GF-D8 (cell line): ENCODE data around the gene NUP214.
"Not testable (repeated sequence)": the region's sequence is repeated elsewhere in the genome, so short reads cannot be mapped to it uniquely, and the experiment has no call there.

ENCODE experiments used
- DNase-seq: peaks from one replicate; lab custom pipeline; 2025; lab: John Stamatoyannopoulos, UW

Gene NUP214

DNA sequence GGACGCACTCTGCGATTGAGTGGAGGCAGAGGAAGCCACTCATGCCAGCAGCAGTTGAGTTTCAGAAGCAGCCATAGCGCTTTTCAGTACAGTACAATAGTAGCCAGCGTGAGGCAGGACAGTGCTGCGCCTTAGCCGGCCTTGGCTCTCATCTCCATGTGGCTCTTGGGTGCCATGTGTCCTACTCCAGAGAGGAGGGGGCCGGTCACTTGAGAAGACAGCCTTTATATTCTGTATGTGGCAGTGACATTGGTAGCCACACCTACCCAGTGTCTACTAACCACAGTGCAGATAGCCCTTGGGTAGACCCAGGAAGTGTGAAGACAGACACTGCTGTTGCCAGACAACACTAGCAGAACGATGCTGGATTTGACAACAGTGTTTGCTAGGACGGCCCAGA is 108.6 kb downstream of the NUP214 start:
- DNase-seq: no peak

DNA sequence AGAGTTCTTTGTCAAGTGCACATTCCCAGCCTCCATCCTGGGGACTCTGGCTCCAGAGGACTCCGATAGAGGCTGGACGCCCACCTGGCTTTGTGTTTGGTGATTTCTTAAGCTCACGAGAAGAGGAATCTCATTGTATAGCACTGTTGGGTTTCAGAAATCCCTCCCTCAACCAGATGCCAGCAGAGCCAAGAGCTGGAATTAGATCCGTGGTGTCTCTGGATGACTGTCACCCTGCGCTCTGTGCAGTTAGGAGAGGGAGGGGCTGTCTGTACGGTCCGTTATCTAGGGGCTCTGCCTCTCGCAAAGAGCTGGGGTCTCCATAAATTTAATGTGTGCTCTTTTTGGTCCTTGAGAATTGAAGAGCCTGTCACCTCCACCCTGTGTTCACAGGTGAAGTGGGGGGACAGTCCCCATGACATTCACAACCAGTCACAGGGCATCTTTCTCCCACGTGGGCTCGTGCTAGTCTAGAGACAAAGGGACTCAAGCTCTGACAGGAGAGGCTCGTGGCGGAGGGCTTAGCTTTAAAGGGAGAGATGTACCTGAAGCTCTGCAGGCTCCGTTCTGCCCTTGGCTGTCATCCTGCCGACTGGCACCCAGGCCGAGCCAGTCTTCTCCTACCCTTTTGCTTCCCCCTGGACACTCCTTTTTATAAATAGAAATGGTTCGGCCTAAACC is 109.6 kb downstream of the NUP214 start:
- no peak for DNase-seq

- no peak for DNase-seq
Measured at GRCh38 chr9:131235480-131235851, 110.1 kb downstream of the NUP214 start.

- no peak for DNase-seq
Measured at GRCh38 chr9:131236161-131236560, 110.8 kb downstream of the NUP214 start.

DNA sequence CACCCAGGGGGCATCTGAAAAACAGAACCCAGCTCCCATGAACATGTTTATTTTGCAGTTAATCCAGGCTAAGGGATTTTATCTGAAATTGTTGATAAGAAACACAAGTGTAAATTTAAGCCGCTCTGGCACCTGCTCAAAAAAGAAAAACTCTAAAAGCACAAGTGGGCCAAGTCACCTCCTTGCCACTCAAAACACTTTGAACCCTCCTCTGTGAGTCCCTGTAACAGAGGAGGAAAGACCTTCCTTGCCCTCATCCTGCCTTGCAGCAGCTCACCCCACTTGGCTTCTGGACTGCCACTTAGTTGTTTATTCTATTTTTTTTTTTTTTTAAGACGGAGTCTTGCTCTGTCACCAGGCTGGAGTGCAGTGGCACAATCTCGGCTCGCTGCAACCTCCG is 111.4 kb downstream of the NUP214 start:
- DNase-seq: no peak

- DNase-seq: no peak
Measured at GRCh38 chr9:131237291-131237690, 111.9 kb downstream of the NUP214 start.

GRCh38 chr9:131237931-131238401 is 112.6 kb downstream of the NUP214 start:
- DNase-seq: peak; percentile 40

- DNase-seq: no peak
Measured at GRCh38 chr9:131238402-131239021, 113.1 kb downstream of the NUP214 start.

DNA sequence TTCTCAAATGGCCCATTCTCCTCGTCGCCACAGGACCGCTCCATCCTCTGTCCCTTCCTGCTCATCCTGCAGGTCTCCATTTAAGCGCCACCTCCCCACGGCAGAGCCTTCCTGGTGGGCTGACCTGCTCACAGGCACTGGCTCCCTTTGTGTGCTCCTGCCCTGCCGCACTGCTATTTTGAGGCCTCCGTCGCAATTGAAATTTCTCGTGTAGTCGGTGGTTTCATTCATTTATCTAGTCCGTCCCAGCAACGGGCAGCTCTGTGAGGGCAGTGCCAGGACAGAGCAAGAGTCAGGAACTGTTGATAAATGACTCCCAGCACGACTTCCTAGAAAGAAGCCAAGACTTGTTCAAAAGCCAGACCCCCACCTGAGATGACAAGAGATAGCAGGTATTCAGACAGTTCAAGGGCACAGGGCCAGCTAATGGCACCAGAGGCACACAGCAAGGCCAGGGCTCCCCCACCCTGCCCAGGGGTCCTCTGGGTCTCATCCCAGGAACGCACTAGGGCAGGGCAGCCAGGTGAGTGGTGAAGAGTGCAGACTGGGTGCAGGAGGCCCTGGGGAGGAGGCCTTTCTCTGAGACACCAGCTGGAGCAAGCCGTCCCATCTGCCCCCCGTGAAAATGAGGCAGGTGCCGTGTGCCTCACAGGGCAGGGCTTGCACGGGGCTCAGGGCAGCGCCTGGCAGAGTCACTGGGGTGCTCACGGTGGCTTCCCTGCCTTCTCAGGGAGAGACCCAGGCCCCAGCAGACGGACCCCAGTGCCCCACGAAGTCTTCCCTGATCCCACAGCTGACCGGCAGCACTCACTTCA is 114.0 kb downstream of the NUP214 start:
- DNase-seq: no peak

DNA sequence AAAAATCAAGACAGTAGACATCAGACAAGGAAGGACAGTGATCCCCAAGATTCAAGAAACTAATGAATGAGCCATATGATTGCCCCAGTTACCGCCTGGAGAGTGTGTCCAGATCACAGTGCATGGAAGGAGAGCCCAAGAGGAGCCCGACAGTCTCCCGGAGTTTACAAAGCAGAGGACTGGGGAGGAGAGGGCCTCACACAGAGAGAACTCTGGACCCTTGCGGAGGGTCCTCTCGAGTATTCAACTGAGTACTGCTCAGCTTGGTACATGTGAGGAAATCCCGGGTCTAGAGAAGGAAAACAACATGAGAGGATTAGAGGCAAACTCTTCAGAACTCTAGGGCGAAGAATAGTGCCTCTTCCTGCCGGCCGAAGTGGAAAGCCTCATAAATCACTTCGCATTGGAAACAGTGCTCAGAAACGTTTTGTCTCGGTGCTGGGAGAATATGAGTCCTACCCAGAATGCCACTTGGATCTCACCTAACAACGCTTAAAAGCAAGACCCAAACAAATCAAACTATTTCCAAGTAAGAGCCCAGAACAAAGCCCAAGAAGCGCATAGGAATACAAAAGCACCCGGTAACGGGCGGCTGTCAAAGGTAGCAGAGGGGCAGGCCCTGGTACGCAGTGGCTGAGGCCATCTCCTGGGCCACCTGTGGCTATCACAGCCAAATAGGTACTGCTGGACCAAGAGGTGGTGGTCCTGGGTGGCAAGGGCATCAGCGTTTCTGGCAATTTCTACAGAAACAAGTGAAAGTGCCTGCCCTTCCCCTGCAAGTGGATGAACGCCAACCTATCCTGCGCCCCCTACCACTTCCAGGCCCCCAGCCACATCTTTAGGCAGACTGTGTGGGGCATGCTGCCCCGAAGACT is 114.9 kb downstream of the NUP214 start:
- DNase-seq: no peak

- DNase-seq: not testable (repeated sequence)
Measured at GRCh38 chr9:131244331-131244730, 118.9 kb downstream of the NUP214 start.

- DNase-seq: no peak
Measured at GRCh38 chr9:131246618-131247017, 121.2 kb downstream of the NUP214 start.

GRCh38 chr9:131252120-131252519 is 126.7 kb downstream of the NUP214 start:
- DNase-seq: peak; percentile 28

GRCh38 chr9:131253891-131254491 is 128.6 kb downstream of the NUP214 start:
- peak; percentile 82 for DNase-seq

DNA sequence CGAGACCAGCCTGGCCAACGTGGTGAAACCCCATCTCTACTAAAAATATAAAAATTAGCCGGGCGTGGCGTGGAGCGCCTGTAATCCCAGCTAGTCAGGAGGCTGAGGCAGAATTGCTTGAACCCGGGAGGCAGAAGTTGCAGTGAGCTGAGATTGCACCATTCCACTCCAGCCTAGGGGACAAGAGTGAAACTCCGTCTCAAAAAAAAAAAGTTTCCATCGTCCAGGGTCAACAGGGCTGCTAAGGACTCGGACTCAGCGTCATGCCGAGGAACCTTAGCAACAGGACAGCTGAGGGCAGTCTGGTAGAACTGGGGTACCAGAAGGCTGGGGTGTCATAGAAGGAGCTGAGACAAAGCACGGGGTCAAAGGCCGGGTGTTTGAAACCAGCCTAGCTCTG is 129.2 kb downstream of the NUP214 start:
- DNase-seq: no peak

DNA sequence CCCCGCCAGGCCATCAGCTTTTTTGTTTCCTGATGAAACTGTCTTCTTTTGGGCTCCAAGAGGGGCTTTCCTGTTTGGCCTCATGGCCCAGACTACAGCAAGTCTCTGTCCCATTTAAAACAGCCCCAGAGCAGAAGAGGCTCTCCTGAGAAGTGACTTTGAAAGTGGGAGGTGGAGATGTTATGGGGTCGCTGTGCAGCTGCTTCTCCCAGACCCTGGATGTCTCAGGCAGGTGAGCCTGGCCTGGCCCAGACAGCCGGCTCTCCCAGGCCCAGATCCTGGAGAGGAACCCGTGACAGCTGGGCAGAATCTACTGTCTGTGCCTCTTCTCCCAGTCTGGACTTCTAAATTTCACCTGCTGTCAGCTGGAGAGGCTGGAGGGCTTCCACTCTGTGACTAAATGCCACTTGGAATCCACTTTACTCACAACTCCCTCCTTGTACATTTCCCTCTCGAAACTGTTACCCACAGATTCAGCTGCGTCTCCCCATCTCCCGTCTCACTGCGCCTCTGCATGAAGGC is 130.4 kb downstream of the NUP214 start:
- DNase-seq: no peak

- no peak for DNase-seq
Measured at GRCh38 chr9:131257266-131258025, 132.1 kb downstream of the NUP214 start.

DNA sequence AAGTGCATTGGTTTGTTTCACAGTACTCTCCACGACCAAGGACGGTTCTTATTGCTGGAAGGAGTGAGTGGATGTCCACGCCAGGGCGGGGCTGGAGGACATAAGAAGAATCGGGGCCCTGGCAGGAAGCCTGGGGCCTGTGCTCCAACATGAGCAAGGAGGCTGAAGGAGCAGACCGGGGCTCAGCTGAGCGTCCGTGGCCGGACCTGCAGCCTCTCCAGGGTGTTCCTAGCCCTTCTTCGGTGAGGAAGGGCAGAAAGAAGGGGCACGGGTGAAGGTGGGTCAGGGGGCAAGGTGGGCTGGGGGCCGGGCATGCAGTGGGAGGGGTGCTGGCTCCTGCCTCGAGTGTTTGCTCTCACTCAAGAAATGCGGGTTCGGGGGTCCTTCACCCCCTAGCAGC is 132.8 kb downstream of the NUP214 start:
- DNase-seq: no peak

DNA sequence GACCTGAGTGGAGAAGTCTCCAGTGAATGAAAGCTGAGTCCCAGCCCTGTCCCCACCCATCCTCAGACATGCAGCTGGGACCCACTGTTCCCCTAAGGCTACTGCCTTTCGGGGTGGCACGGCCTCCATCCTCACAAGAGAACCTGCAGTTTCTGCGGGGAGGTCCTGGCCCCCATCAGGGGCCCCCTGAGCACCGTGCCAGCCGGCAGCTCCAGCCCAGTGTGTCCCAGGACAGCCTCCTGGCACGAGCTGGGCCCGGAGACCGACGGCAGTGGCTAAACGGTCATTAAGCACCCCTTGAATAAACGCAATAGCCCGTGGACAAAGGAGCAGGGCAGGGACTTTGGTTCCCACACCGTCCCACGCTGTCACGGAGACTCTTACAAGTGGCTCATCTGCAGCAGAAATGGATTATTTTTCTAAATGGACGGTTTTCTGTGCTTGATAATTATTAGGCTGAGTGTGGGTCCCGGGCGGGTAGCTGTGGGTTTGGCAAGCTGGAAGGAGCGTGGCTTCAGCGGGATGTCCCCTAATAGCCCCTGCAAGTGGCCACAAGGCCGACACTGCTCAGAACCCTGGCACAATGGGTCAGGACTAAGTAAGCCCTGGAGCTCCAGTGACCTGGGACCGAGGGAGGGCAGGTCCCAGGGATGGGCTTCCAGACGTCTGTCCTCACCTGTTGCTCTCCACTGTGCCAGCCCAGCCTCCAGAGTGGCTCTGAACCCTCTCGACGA is 133.5 kb downstream of the NUP214 start:
- no peak for DNase-seq

DNA sequence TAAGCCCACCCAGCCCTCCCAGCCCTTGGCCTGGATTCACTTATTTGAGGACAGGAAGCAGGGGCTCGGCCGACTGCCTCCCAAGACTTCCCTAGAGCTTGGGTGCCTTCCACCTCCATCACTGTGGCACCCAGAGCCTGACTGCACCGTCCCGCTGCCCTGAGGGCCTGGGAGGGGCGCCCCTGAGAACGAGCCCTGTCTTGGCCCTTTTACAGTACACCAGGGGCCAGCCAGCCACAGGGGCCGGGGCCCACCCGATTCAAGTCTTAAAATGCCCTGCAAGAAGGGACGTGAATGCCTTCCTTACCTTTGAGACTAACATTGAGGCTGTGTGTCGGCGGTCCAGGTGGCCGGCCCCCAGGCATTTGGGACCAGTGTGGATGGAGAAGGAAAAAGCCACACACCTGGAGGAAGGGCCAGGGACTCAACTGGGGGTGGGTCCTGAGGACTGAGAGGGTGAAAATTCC is 134.1 kb downstream of the NUP214 start:
- no peak for DNase-seq
